ENCODE measurements around the gene C11orf65. TPM values are rescaled to one million over a fixed set of nuclear protein-coding genes. Genes with fewer than 3 reads are reported as not detected.
"Not testable (repeated sequence)": the region's sequence is repeated elsewhere in the genome, so short reads cannot be mapped to it uniquely, and the experiment has no call there.

The C11orf65 gene
- total RNA-seq, 1 donor, result 0.86 TPM

- TF ChIP-seq CTCF (IDR thresholded peaks at IDR 0.05; ENCODE audit: insufficient read depth, low read depth, low read length), result no peak
- H3K4me3 ChIP-seq (ENCODE audit: low read depth, low read length), result no peak overlapping the region
- DNase-seq (ENCODE audit: low read depth), result no peak
Observed at GRCh38 chr11:108472681-108473080, 5.4 kb upstream of the C11orf65 start.

DNA sequence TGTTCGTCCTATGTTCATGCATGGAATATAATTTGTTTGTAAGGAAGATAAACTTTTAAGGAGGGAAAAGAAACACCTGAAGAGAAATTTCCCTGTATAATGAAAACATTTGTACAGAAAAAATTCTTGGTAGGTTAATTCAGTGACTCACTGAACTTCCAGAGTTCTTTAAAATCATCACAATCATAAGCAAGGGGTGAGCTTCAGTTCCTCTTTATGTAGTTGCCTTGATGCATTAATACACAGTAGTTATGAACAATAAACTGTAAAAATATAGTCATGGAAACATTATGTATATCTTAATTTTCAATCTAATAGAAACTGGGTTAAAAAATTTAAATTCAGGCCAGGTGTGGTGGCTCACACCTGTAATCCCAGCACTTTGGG lies 1.1 kb upstream of the C11orf65 start:
- DNase-seq (ENCODE audit: low read depth), result no peak
- H3K4me3 ChIP-seq (ENCODE audit: low read depth, low read length), result no peak overlapping the region
- TF ChIP-seq CTCF (IDR thresholded peaks at IDR 0.05; ENCODE audit: insufficient read depth, low read depth, low read length), result no peak

DNA sequence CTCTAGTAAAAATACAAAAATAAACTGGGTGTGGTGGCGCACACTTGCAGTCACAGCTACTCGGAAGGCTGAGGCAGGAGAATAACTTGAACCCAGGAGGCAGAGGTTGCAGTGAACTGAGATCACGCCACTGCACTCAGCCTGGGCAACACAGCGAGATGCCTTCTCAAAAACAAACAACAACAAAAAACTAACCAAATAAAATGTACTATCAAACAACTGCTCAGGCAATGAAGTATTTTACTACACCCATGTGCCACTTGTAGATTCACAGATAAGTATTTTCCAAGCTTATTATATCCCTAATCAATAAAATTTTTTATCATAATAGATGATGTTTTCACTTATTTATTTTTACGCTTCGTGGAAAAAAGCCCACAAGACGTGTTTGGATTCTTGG lies 924 bp downstream of the C11orf65 start:
- H3K4me3 ChIP-seq (ENCODE audit: low read depth, low read length), result peak overlapping the region; percentile 83
- no peak for DNase-seq (ENCODE audit: low read depth)
- TF ChIP-seq CTCF (IDR thresholded peaks at IDR 0.05; ENCODE audit: insufficient read depth, low read depth, low read length), result no peak

DNA sequence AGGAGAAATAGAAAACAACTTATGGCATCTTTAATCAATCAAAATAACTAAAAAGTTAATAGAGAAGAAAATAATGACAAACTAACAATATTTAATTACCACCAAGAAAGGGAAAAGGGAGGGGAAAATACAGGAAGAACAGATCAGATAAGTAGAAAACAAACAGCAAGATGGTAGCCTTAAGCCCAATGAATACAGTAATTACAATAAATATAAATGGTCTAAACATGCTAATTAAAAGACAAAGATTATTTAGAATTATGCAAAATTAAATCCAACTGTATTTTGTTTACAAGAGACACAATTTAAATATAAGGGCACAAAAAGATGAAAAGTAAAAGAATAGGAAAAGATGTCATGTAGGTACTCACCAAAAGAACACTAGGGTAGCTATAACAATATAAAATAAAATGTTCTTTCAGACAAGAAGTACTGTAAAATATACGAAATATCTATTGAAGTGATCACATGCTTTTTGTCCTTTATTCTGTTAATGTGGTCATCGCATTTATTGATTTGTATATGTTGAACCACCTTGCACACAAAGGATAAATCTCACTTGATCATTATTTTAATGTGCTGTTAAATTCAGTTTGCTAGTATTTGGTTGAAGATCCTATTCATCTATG lies 14.0 kb downstream of the C11orf65 start:
- no peak for TF ChIP-seq CTCF (IDR thresholded peaks at IDR 0.05; ENCODE audit: insufficient read depth, low read depth, low read length)
- no peak overlapping the region for H3K4me3 ChIP-seq (ENCODE audit: low read depth, low read length)
- DNase-seq (ENCODE audit: low read depth), result no peak

- H3K4me3 ChIP-seq (ENCODE audit: low read depth, low read length); DNase-seq (ENCODE audit: low read depth): not testable (repeated sequence)
Observed at GRCh38 chr11:108441445-108441844, 25.9 kb downstream of the C11orf65 start.

DNA sequence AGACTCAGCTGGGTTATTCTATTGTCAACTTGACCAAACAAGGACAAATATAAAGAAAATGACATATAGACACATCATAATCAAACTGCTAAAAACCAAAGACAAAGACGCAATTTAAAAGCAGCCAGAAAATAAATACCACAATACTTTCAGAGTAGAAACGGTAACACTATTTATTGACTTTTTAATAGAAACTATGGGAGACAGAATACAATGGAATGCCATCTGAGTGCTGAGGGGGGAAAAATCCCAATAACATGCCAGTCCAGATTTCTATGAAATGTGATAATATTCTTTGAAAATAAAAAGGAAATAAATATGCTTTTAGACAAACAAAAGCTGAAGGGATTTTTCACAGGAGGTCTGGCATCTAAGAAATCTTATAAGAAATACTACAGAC lies 30.7 kb downstream of the C11orf65 start:
- H3K4me3 ChIP-seq (ENCODE audit: low read depth, low read length), result no peak overlapping the region
- TF ChIP-seq CTCF (IDR thresholded peaks at IDR 0.05; ENCODE audit: insufficient read depth, low read depth, low read length), result no peak
- DNase-seq (ENCODE audit: low read depth), result no peak

DNA sequence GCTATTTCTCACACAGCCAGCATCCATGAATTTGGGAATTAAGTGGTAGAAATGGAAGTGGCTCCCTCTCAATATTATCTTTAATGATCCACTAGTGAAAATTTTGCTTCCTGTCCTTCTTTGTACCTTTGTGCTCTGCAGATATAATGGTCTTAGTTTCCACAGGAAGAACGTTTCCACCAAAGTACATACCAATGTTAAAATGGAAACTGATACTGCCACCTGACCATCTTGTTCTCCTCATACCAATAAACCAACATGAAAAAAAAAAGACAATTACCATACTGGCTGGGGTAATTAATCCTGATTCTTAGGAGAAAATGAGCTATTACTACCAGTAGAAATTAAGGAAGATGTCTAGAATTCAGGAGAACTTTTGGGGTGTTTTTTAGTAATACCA lies 32.3 kb downstream of the C11orf65 start:
- DNase-seq (ENCODE audit: low read depth), result no peak
- no peak for TF ChIP-seq CTCF (IDR thresholded peaks at IDR 0.05; ENCODE audit: insufficient read depth, low read depth, low read length)
- H3K4me3 ChIP-seq (ENCODE audit: low read depth, low read length), result no peak overlapping the region
